MM.1S (cell line): ENCODE measurements around the gene TARS3.

Experiments
- EZH2 ChIP-seq: fragments of 300-600 bp; sonication (generic); optimal IDR thresholded peaks from 2 replicates; pipeline ENCODE3; 2017; ENCODE audit warnings: low read depth, mild to moderate bottlenecking, antibody characterized with exemption, low read length, mixed read lengths
- EZH2phosphoT487 ChIP-seq: fragments of 300-600 bp; sonication (generic); IDR thresholded peaks from 2 replicates; pipeline ENCODE4 v1.6.1; 2018; ENCODE audit warnings: antibody characterized with exemption, low read length
- TF ChIP-seq, protein P1 (sequence below): fragments of 300-600 bp; sonication (generic); IDR thresholded peaks from 2 replicates; pipeline ENCODE4 v1.5.1; 2016; ENCODE audit warnings: antibody characterized with exemption, low read length, mixed read lengths

DNA sequence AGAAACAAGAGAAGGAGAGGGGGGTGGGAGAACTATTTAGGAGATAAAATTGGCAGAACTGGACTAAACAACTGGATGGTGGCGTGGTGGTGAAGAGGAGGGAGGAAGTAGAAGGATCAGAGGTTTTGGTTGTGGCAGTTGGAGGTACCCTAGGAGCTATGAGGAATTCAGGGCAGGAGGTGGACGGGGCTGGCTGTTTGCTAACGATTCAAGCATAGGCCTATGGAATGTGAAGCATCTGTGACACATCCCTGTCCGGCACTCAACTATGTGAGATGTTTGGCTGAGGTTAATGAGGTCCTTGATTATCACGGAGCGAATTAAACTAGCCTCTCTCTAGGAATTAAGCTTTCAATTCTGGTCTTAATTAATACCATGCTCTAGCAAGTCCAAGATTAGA, 13.5 kb downstream of the TARS3 start:
- TF ChIP-seq EZH2 (no peak), EZH2phosphoT487 (no peak)
- TF ChIP-seq, protein P1, sequence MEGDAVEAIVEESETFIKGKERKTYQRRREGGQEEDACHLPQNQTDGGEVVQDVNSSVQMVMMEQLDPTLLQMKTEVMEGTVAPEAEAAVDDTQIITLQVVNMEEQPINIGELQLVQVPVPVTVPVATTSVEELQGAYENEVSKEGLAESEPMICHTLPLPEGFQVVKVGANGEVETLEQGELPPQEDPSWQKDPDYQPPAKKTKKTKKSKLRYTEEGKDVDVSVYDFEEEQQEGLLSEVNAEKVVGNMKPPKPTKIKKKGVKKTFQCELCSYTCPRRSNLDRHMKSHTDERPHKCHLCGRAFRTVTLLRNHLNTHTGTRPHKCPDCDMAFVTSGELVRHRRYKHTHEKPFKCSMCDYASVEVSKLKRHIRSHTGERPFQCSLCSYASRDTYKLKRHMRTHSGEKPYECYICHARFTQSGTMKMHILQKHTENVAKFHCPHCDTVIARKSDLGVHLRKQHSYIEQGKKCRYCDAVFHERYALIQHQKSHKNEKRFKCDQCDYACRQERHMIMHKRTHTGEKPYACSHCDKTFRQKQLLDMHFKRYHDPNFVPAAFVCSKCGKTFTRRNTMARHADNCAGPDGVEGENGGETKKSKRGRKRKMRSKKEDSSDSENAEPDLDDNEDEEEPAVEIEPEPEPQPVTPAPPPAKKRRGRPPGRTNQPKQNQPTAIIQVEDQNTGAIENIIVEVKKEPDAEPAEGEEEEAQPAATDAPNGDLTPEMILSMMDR = no peak
